NCI-H1105 treated with DMSO at 0.1 percent for 48 hours (cell line): ENCODE results near the gene CLDN2.
"Not testable (repeated sequence)": the region's sequence is repeated elsewhere in the genome, so short reads cannot be mapped to it uniquely, and the experiment has no call there.

Experiments
- DNase-seq: peaks from one replicate; lab custom pipeline; 2025; lab: John Stamatoyannopoulos, UW

CLDN2 gene, protein sequence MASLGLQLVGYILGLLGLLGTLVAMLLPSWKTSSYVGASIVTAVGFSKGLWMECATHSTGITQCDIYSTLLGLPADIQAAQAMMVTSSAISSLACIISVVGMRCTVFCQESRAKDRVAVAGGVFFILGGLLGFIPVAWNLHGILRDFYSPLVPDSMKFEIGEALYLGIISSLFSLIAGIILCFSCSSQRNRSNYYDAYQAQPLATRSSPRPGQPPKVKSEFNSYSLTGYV

DNA sequence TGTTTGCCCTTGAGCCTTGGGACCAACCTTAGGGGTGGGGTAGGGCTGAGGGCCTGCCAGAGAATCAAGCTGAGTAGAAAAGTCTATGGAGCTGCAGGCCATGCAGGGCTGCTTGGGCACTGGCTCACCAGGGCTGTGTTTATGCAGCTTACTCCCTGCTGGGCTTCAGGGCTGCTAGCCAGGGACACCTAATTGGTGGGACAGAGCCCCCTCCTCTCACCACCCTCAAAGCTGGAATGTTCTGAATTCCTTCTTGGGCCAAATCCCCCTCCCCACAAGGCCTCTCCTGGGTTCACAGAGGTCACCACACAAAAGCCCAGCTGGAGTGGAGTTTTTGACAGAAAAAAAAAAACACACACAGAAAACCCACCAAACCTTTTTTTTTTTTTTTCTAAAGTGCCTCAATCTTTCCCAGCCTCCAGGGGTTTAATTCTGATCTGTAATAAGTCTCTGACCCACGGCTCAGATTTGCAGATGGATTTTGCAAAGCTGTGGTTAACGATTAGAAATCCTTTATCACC is at the start of gene CLDN2:
TSS of gene CLDN2 (plus strand) at position 471 of the 521 bp plus-strand sequence. CDS start 7,827 bp downstream, outside the sequence.
- no peak for DNase-seq

DNA sequence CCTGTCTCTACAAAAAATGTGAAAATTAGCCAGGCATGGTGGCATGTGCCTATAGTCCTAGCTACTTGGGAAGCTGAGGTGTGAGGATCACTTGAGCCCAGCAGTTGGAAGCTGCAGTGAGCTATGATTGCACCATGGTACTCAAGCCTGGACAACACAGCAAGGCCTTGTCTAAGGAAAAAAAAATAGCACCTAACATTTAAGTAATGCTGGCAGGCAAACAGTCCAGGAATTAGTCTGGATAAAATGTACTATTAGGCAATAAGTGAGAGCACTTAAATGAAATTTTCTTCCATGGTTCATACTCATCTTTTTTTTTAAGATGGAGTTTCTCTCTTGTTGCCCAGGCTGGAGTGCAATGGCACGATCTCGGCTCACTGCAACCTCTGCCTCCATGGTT is 47.4 kb upstream of the CLDN2 start:
- DNase-seq = not testable (repeated sequence)

DNA sequence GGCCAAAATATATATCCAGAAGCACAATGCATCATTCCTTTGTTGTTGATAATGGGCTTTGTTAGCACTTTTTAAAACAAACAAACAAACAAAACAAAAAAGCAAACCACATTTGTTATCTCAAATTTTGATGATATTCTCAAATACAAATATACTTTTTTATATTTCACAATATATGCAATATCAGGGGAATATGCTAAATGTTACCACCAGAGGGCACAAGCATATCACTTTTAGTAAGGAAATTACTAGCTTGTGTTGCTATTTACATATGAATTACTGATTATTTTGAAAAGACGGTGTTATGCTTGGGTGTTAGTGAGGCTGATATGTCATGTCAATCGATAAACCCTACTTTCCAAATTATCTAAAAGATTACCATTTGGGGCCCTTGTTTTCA is 46.1 kb upstream of the CLDN2 start:
- peak; percentile 42 for DNase-seq

DNA sequence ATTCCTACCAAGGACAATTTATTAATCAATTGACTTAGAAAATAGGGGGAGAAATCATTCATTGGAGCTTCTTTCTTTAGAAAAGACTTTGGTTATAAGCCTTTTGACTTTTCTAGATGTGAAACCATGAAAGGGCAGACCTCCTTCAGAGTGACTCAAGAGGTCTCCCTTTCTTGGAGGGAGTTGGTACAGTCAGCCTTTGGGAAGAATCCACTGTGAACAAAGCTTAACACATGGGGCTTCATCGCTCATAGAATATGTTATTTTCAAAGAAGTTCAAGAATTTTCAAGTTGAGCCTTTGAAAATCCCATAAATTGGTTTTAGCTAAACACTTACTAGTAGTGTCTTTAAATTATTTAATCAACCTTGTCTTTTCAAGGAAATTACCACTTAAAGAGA is 45.1 kb upstream of the CLDN2 start:
- DNase-seq = no peak

DNA sequence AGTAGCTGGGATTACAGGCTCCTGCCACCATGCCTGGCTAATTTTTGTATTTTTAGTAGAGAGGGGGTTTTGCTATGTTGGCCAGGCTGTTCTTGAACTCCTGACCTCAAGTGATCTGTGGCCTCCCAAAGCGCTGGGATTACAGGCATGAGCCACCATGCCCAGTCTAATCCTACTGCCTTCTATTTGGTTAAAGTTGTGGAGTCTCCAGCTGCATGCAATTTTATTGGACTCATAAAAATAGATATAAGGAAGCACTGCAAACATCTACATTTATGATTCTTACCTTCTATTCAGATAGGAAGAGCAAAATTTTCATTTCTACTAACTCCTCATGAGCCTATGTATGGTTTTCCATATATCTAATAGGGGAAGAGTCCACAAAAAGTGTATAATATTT is 30.7 kb upstream of the CLDN2 start:
- DNase-seq = no peak

DNA sequence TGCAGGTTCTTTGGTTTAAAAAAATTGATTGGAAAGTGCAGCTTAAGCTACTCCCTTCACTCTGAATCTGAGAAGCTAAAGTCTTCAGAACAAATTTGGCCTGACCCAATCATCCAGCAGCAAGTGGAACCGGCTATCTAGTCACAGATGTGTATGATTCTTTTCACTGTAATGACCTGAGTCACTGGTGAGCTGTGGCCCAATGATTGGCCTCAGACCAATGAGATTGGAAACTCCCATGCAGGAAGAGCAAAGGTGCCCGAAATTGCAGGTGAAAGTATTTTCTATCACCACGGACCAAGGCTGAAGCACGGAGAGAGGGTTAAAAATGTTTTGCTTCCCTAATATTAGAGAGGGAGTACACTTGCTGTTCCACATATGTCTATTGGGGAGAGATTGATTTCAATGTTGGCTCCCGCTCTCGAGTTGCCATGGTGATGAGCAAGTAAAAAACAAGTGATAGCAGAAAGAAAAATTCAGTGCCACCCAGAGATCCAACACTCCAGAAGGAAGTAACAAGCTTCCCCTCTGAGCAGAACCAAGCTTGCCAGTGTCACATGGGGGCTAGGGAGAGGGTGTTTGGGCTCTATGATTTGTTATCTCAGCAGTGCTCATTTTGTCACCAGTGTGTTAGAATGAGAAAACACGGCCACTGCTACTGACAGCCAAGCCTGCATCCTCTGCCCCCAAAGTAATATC is 28.3 kb upstream of the CLDN2 start:
- DNase-seq = no peak

DNA sequence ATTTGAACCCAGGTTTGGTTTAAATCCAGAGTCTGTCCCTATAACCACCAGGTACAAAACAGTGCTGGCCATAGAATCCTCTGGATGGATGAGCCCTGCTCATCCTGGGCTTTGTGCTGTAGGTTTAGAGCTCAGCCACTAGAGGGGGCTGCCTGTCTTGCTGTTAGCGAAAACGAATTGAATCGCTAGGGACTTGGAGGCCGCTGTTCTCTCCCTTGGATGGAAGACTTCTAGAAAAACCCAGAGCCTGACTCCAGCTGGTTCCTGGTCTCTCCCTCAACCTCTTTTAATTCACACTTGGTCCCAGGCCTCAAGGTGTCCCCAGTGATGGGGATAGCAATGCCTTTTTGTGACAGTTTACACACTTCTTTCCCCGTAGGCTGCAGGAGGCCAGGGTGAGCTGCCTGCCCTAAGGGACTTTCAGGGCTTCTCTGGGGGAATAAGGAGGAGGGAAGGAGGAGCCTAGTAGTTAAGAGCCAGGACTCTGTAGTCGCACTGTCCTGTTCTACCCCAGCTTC is 25.8 kb upstream of the CLDN2 start:
- peak; percentile 42 for DNase-seq

DNA sequence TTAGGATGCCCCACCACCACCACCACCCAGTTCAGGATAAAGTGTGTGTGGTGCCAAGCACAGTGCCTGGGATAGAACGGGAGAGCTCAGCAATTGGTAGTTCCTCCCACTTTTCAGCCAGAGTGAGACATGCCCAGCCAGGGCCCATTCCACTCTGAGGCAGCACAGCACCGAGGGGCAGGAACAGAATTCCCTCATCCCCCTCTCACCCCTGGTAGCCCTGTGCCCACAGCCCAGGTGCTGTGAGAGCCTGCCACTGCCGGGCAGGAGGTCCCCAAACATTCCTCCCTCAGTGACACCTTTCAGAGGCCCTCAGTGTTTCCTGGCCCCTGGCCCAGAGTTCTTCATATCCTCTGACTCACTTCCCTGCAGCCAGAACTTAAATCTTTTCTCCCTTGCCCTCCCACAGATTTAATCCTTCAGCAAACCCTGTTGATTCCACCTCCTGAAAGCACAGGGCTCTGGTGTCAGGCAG is 25.2 kb upstream of the CLDN2 start:
- no peak for DNase-seq

DNA sequence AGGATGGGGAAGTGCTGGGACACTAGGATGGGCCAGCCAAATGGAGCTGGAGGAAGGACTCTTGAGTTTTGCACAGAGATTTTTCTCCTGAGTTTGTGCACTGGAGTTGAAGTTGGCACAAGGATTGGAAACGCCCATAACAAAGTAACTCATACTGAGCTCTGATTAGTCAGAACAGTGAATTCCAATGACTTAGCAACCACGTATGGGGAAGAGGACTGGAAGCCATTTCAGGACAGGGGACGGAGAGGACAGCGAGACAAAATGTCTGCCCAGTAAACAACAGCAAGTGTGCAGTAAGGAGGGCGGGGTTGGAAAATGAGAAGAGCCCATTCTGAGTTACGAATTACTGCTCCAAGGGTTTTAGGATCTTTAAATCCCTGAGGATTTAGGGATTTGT is 22.9 kb upstream of the CLDN2 start:
- no peak for DNase-seq

DNA sequence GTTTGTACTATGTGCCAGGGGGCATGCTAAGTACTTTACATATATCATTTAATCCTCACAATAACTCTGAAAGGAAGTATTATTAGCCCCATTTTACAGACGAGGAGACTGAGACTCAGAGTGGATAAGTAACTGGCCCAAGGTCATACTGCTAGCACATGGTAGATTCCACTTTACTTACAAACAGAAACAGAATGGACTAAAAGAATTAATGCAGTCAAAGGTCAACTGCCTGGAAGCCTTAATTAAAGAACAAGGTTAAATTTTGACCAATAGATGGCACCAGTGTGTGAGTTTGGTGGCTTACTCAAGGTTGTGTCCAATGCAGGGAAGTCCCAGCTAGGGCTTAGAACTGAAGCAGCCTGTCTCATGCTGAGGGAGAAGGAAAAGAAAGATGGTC is 21.7 kb upstream of the CLDN2 start:
- peak; percentile 17 for DNase-seq

DNA sequence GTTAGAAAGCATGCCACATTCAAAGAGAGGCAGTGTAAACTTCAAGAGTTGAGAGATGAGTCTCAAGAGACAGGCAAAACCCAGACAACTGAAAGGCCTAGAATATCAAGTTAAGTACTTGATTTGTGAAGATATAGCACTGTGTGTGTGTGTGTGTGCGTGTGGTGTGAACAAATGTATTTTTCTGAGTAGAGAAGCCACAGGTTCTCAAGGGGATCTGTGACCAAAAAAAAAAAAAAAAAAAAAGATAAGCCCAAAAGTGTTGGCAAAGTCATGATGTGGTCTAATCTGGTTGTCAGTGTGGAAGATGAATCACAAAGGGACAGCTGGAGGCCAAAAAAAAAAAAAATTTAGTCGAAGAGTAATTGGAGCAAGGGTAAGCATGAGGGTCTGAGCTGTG is 20.9 kb upstream of the CLDN2 start:
- no peak for DNase-seq

DNA sequence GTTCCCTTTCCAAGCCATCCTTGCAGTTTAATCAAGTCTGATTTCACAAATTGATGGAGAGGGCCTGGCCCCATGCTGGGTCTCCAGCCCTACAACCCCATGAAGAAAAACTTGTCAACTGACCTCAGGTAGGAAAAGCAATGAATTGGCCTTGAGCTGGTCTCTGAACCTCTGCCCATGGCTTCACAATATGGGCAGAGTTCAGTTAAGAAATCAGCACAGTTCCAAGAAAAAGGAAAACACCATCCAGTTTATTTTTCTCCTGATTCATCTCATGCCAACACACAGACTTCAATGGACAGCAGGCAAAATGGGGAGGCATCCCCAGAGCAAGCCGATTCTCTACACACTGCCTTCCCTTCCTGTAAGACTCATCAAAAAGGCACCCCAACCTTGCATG is 20.4 kb upstream of the CLDN2 start:
- DNase-seq = no peak

DNA sequence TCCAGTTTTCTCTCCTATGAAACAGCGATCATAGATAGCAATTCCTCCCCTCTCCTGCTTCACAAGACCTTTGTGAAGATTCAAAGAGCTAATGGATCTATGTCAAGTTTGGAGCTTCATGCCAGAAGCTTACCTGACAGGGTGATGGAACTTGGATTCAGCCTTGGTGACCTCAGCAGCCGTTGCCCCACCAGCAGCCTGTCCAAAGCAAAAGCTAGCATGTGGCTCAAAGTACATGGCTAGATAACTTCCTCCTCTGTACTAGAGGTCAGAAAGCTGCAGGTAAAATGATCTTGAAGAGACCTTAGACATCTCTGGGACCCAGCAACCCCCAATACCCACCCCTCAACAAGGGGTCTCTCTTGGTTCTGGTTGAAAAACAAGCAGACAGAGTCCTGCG is 18.9 kb upstream of the CLDN2 start:
- DNase-seq = no peak

DNA sequence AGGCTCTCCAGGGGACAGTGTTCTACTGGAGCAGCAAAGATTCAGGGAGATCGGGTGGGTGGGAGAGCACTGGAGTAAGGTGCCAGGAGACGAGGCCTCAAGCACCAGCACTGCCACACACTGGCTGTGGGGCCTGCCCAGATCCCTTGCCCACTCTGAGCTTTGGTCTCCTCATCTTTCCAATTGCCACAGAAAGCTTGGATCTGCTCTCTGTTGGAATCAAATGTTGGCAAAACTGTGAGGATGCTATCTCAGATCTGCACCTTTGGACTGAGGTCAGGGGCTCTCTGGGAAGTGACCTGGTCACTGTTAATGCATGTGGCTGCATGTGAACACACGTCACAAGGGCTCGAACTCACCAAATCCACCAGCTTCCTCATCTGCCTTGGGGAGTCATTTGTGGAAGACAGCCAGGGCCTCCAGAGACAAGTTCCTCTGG is 18.4 kb upstream of the CLDN2 start:
- DNase-seq = no peak

DNA sequence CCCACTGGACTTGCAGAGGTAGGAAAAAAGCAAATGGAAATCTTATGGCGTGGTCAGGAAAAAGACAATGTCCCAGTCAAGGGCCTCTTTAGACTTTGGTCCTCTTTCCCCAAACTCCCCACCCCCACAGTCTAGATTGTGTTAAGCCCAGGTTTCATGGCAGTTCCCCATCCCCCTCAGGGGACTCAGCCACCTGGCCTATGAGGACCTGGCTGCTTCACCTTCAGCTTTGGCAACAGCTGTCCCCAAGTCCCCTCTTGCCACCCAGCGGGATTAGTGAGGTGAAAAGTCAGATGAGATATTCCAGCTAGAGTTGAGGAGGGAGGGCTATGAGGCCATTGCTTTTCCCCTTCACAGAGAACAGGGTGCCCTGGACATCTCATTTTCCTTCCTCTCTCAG is 17.5 kb upstream of the CLDN2 start:
- no peak for DNase-seq

DNA sequence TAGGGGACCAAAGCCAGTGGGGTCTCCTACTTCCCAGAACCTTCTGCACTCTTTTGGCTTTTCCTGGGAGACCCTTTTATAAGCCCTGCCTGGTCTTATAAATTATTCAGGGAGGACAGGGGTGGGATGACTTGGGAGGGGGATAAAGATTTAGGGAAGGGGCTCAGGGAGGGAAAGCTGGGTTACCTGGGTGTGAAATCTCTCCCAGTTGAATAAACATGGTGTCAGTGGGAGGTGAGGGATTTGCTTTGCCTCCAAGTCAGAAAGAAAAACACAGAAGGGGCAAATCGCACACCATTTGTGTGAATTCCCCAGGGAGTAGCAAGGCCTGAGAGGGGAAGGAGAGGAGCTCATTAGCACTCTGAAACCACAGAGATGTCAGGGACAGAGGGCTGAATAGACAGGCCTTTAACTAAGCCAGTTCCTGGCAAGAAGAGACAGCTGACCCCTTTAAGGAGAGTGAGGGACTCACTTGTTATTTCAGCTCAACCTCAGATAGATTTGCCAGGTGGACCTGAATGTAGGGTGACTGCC is 16.8 kb upstream of the CLDN2 start, which contains the start of gene RIPPLY1:
TSS of gene RIPPLY1 (minus strand) at position 51 of the 534 bp plus-strand sequence. CDS start 54 bp downstream, outside the sequence.
- no peak for DNase-seq

DNA sequence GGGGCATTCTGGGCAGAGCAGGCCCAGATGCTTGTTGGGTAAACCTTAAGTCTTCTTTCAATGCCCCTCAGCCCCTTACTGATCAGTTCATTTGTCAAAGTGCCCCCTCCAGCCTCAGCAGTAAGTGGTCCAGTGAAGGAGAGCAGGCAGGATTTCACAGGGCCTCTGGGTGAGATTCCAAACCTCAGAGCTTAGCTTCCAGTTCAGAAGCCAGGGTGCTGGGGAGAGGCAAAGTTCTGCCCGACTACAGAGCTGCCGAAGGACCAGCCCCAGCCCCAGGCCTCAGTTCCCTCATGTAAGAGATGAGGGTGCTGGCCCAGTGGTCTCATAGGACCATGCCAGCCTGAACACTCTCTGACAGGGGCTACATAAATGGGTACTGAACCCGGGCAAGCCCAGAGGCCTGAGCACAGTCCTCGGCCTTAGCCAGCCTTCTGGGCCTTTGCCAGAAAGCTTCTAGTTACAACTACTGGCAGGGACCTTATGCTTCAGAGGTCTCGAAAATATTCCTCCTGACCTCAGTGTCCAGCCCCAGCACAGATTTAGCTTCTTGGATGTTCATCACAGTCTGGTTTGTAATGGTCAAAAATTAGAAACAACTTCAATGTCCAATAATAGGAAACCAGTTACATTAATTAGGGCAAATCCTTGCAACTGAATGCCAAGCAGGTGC is 16.2 kb upstream of the CLDN2 start:
- no peak for DNase-seq

DNA sequence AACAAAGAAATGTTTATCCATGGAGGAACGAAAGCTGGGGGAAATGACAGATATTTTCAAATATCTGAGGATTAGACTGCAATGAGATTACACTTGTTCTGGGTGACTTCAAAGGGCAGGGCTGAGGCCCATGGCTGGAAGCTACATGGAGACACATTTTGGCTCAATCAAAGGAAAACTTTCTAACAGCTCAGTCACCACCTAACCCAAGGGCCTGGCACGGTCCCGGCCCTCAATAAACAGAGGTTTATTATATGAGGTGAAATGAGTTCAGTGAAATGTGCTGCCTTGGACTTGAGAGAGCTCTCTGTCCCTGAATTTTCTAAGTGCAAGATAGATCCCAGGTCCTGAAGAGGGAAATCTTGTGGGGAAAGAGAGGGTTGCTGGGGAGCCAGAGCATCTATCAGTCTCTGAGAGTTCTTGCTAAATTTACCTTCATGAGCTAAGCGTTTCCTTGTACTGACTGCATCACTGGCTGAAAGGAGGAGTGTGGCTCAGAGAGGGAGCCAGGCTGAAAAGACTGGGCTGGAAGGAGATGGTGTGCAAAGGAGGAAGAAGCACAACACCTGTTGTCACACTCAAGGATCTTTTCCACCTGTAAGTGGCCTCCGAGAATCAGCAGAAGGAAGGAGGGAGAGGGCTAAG is 15.0 kb upstream of the CLDN2 start:
- DNase-seq = no peak

DNA sequence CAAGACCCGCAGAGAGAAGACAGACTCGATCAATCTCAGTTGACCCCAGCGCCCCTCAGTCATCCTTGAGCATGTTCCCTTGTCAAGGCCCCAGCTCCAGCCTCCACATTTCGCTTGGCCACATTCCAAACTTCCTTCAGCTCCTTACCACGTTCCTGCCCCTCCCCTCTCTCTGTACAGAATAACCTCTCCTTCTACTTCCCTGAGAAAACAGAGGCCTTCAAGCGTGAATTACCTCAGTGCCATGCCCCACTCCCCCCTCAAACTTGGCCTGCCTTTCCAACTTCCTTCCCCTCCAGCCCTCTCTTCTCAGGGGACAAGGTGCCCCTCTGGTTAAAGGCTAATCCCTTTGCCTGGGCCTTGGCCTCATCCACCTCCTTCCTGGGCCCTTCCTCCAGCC is 13.8 kb upstream of the CLDN2 start:
- DNase-seq = no peak

DNA sequence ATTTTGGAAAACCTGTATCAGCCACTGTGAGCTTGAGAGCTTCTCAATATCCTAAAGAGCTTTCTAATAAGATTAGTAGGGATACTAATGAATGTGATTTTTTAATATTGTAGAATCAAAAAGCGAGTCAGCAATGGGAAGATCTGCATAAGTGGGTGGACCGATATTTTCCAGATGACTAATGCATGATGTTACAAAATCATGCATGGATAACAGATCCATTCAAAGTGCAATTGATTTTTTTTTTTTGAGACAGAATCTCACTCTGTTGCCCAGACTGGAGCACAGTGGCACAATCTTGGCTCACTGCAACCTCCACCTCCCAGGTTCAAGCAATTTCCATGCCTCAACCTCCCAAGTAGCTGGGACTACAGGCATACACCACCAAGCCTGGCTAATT is 7.3 kb upstream of the CLDN2 start:
- no peak for DNase-seq

DNA sequence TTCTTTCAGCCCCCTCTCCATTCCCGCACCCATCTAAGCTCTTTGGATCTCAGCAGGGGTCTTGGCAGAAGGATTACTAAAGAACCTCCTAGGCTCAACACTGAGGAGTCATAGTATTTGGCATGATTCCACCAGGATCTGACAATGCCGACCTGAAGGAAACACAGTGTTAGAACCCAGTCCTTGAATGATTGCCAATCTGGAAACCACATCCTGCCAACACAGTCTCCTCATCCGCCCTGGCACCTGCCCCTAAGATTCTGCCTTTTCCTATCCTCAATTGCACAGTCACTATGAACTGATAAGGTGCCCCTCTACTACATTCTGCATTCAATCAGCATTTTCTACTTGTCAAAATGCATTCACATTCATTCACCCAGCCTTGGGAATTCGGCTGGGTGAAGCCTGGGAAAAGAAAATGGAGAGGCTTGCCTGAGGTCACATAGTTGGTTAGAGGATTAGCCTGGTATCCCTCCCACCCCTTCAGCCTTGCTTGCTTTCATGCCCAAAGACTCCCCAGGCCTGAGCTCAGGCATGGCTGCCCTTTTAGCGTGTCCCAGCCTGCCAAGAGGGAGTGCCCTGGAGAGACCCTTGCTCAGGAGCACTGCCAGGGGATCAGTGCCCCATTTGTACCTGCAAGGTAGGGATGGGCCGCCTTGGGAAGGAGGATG is 2.2 kb upstream of the CLDN2 start:
- DNase-seq = peak; percentile 15
